HepG2 (cell line): ENCODE measurements around the gene DTNB. TPM values are rescaled to one million over a fixed set of nuclear protein-coding genes. Genes with fewer than 3 reads are reported as not detected.

Source experiments
- ATAC-seq: fragments of 200-7000 bp; cut with Tn5 transposase; 3 replicates; pipeline ENCODE4 v1.9.1; 2020; ENCODE audit warnings: mild to moderate bottlenecking, moderate library complexity
- BruUV-seq: library from RNA; stranded (reverse); fragments of 400-500 nt; replicated peaks from 2 replicates; lab custom pipeline; 2021; lab: Mats Ljungman, UMichigan
- CTCF ChIA-PET: fragments of 300-600 bp; formaldehyde crosslinking; extraction: SDS; loops from one replicate; lab custom pipeline; 2021; ENCODE audit warnings: low total read pairs, inconsistent platforms, low intra/inter-chr PET ratio; lab: Yijun Ruan, JAX
- POLR2A ChIA-PET: fragments of 350-600 bp; sonication (Branson Sonifier 250); formaldehyde crosslinking; loops from one replicate; lab custom pipeline; 2020; ENCODE audit warnings: antibody characterized with exemption, inconsistent platforms; lab: Yijun Ruan, JAX
- DNase-seq: peaks from one replicate; pipeline ENCODE4 v3.0.0-alpha.2; 2015; ENCODE audit warnings: low spot score
- FAIRE-seq: peaks from 3 replicates; lab custom pipeline; 2011; peaks lifted over from hg19 to GRCh38; lab: Jason Lieb, UNC
- H2AFZ ChIP-seq: one replicate; pipeline ENCODE4 v1.6.1; 2011; ENCODE audit warnings: low read length, inconsistent platforms
- H3K27ac ChIP-seq: fragments of 300-600 bp; 3 replicates; pipeline ENCODE4 v1.8.0; 2011; ENCODE audit warnings: mixed run types, mild to moderate bottlenecking, mixed read lengths, low read length, inconsistent platforms; ENCODE audit not compliant: insufficient read depth; ENCODE audit errors: extremely low read length
- H3K27me3 ChIP-seq, 2 experiments: fragments of 200-600 bp in 1 of 2; 2 replicates in 1 of 2; 3 replicates in 1 of 2; pipeline versions ENCODE4 v1.6.0 to v1.8.0; 2011; ENCODE audit warnings: low read length in 2 of 2, mild to moderate bottlenecking in 2 of 2, moderate library complexity in 2 of 2, inconsistent platforms in 1 of 2; ENCODE audit not compliant: insufficient read depth in 2 of 2, control insufficient read depth in 1 of 2
- H3K36me3 ChIP-seq, 2 experiments: fragments of 200-600 bp in 1 of 2; replicated peaks in 1 of 2; 2 replicates in 1 of 2; 3 replicates in 1 of 2; pipeline versions ENCODE4 v1.5.1 to v1.8.0; 2011; ENCODE audit warnings: low read length in 2 of 2, inconsistent platforms in 1 of 2; ENCODE audit not compliant: insufficient read depth in 2 of 2, control insufficient read depth in 1 of 2
- H3K4me1 ChIP-seq: 2 replicates; pipeline ENCODE4 v1.5.1; 2012; ENCODE audit warnings: low read length, inconsistent platforms; ENCODE audit not compliant: insufficient read depth
- H3K4me2 ChIP-seq: 2 replicates; pipeline ENCODE4 v1.6.0; 2011; ENCODE audit warnings: low read depth, low read length, inconsistent platforms
- H3K4me3 ChIP-seq, 3 experiments: fragments of 200-600 bp in 1 of 3; sonication (generic), shearing (Covaris generic) in 1 of 3; replicated peaks in 1 of 3; 2 replicates each; pipeline ENCODE4 v1.5.1; 2011 to 2016; ENCODE audit warnings: low read length in 3 of 3, inconsistent platforms in 2 of 3, low read depth in 2 of 3, mild to moderate bottlenecking in 2 of 3, control low read depth in 1 of 3, mixed read lengths in 1 of 3; ENCODE audit not compliant: insufficient read depth in 1 of 3
- H3K79me2 ChIP-seq: one replicate; pipeline ENCODE4 v1.6.1; 2011; ENCODE audit warnings: low read length, inconsistent platforms; ENCODE audit not compliant: insufficient read depth
- H3K9ac ChIP-seq: 2 replicates; pipeline ENCODE4 v1.6.0; 2011; ENCODE audit warnings: mild to moderate bottlenecking, low read depth, low read length, inconsistent platforms; ENCODE audit not compliant: insufficient read depth
- H3K9me3 ChIP-seq: 2 replicates; pipeline ENCODE4 v1.5.1; 2012; ENCODE audit warnings: mild to moderate bottlenecking, low read length
- H4K20me1 ChIP-seq: 2 replicates; pipeline ENCODE4 v1.6.0; 2011; ENCODE audit warnings: inconsistent platforms, mild to moderate bottlenecking, low read length, moderate library complexity; ENCODE audit not compliant: insufficient read depth
- AKAP8 ChIP-seq: sonication (generic); formaldehyde crosslinking; IDR thresholded peaks from 2 replicates; pipeline ENCODE4 v1.5.1; 2020; ENCODE audit warnings: mild to moderate bottlenecking, missing genetic modification reagents
- CBFB ChIP-seq: sonication (generic); formaldehyde crosslinking; IDR thresholded peaks from 2 replicates; pipeline ENCODE4 v1.4.0; 2020; ENCODE audit warnings: missing genetic modification reagents
- GPBP1L1 ChIP-seq: sonication (generic); formaldehyde crosslinking; IDR thresholded peaks from 2 replicates; pipeline ENCODE4 v1.5.0; 2020; ENCODE audit warnings: mild to moderate bottlenecking, missing genetic modification reagents
- HNF4G ChIP-seq, 2 experiments: sonication (generic) in 1 of 2; formaldehyde crosslinking in 1 of 2; IDR thresholded peaks; 2 replicates each; pipeline versions ENCODE4 v1.4.0 to v1.6.1; 2011 to 2020; ENCODE audit warnings: borderline replicate concordance in 2 of 2, low read depth in 2 of 2, mild to moderate bottlenecking in 2 of 2, low read length in 1 of 2, missing genetic modification reagents in 1 of 2, moderate library complexity in 1 of 2
- SALL1 ChIP-seq: sonication (generic); formaldehyde crosslinking; IDR thresholded peaks from 2 replicates; pipeline ENCODE4 v1.8.0; 2022; ENCODE audit warnings: mild to moderate bottlenecking, missing genetic modification reagents
- SRSF4 ChIP-seq: fragments of 200-400 bp; formaldehyde crosslinking; IDR thresholded peaks from one replicate; pipeline ENCODE4 v1.6.1; 2018; ENCODE audit warnings: mild to moderate bottlenecking, low read depth, low read length, moderate library complexity; ENCODE audit not compliant: poor library complexity, severe bottlenecking
- THYN1 ChIP-seq: sonication (generic); formaldehyde crosslinking; IDR thresholded peaks from 2 replicates; pipeline ENCODE4 v1.8.1; 2023; ENCODE audit warnings: low read depth, mild to moderate bottlenecking, moderate library complexity, missing genetic modification reagents, borderline replicate concordance
- ZNF703 ChIP-seq: sonication (generic); formaldehyde crosslinking; IDR thresholded peaks from 2 replicates; pipeline ENCODE4 v1.5.1; 2020; ENCODE audit warnings: missing genetic modification reagents, mild to moderate bottlenecking, moderate library complexity, borderline replicate concordance
- ZNF770 ChIP-seq: sonication (generic); formaldehyde crosslinking; IDR thresholded peaks from 2 replicates; pipeline ENCODE4 v1.5.0; 2020; ENCODE audit warnings: mild to moderate bottlenecking, missing genetic modification reagents
- WGBS: methylation state at CpG from one replicate; pipeline ENCODE4 v1.1.6; 2017; ENCODE audit warnings: low lambda C conversion rate; 5-methylcytosine and 5-hydroxymethylcytosine counted together
- in situ Hi-C: cut with HindIII; loops from 2 replicates; pipeline ENCODE4 v1.10.0; 2017; ENCODE audit warnings: low pct_unique_long_range_greater_than_20kb; ENCODE audit not compliant: extremely low pct_ligation_motif_present
- intact Hi-C: fragments of 100-400 bp; cut with micrococcal nuclease; formaldehyde crosslinking; loops from one replicate; pipeline ENCODE4 v1.10.0; 2022; ENCODE audit not compliant: unreplicated experiment
- polyA plus RNA-seq, 8 experiments: library from polyadenylated mRNA; depleted of rRNA in 3 of 8; stranded (reverse) in 7 of 8; unstranded in 1 of 8; fragments of >200 nt; fragmentation: Illumina TruSeq in 4 of 8; extraction: Trizol in 4 of 8; gene quantifications; 2 replicates each; pipeline versions ENCODE4 v1.2.1 to v1.2.3, GENCODE V29; 2011 to 2016; ENCODE audit warnings: low read depth in 4 of 8, missing spikeins in 1 of 8, mixed read lengths in 1 of 8; ENCODE audit not compliant: insufficient read depth in 1 of 8
- total RNA-seq, 5 experiments: library from RNA; depleted of rRNA; stranded (reverse); fragments of >200 nt; fragmentation: Illumina TruSeq; extraction: Trizol; gene quantifications; 2 replicates each; pipeline ENCODE4 v1.2.3, GENCODE V29; 2016; ENCODE audit warnings: low read depth in 1 of 5

The DTNB gene
- total and polyA plus RNA-seq, 2 of the 13 experiments (the other 11 are each of a cell fraction or from before 2014, with no cell fraction given): 14.4 to 23.9 TPM

GRCh38 chr2:25424426-25425028, 248.8 kb downstream of the DTNB start:
- Histone ChIP-seq H4K20me1 (no peaks in the 10 kb centered on the region), H2AFZ (no peak overlapping the region), H3K9ac (no peak overlapping the region), H3K4me3 (no peak overlapping the region), H3K27ac (no peak overlapping the region), H3K4me2 (no peak overlapping the region), H3K79me2 (no peaks in the 10 kb centered on the region), H3K27me3 (no peaks in the 10 kb centered on the region), H3K36me3 (no peaks in the 10 kb centered on the region), H3K4me1 (peaks cover 17% of the 10 kb centered on the region), H3K9me3 (no peaks in the 10 kb centered on the region)
- intact Hi-C loops (no loop called here), in situ Hi-C loops (no loop called here)
- TF ChIP-seq SRSF4 (no peak), ZNF770 (CRISPR knock-in tag) (peak; percentile 33; the same call in 1 of the 2 replicates)
- WGBS: 96% methylated on average over 6 of the region's 6 CpGs
- no peak for ATAC-seq
- no peak for DNase-seq
- no TSS peak for BruUV-seq
- FAIRE-seq: no peak
- ChIA-PET CTCF (no interaction called here), POLR2A (no interaction called here)

- in situ Hi-C loops (no loop called here), intact Hi-C loops (no loop called here)
- peak; percentile 28 for DNase-seq
- no TSS peak for BruUV-seq
- Histone ChIP-seq H3K36me3 (no peaks in the 10 kb centered on the region; a peak in 1 of 5 replicates), H3K9me3 (no peaks in the 10 kb centered on the region), H2AFZ (no peak overlapping the region), H3K4me1 (peaks cover 17% of the 10 kb centered on the region), H3K27me3 (no peaks in the 10 kb centered on the region), H3K9ac (no peak overlapping the region), H3K79me2 (no peaks in the 10 kb centered on the region), H3K4me3 (no peak overlapping the region), H3K27ac (no peak overlapping the region), H4K20me1 (no peaks in the 10 kb centered on the region), H3K4me2 (no peak overlapping the region)
- FAIRE-seq: no peak
- peak; percentile 78 for ATAC-seq
- no peak for TF ChIP-seq CBFB (CRISPR knock-in tag)
- TF ChIP-seq HNF4G (IDR thresholded peaks at IDR 0.05; ENCODE audit: borderline replicate concordance, low read depth, low read length): 0 out of 2 replicates have a peak, but pooled peaks have one; percentile 10
- no peak for TF ChIP-seq HNF4G (CRISPR knock-in tag; IDR thresholded peaks at IDR 0.05; ENCODE audit: borderline replicate concordance, low read depth)
- TF ChIP-seq AKAP8 (CRISPR knock-in tag): no peak
- 0 out of 2 replicates have a peak, but pooled peaks have one; percentile 10 for TF ChIP-seq SALL1 (CRISPR knock-in tag)
- TF ChIP-seq THYN1: no peak
- no peak for TF ChIP-seq GPBP1L1 (CRISPR knock-in tag)
- TF ChIP-seq ZNF703 (CRISPR knock-in tag): no peak
- ChIA-PET CTCF (no interaction called here), POLR2A (no interaction called here)
- WGBS: 50% methylated on average over 3 of the region's 3 CpGs
These were observed 251.5 kb downstream of the DTNB start for GRCh38 chr2:25421820-25422411.
